Measurements from ENCODE around the gene STOML1. TPM values are rescaled to one million over a fixed set of nuclear protein-coding genes. Genes with fewer than 3 reads are reported as not detected.
A peak's percentile ranks its signal among the peaks of the same experiment; 100 is the strongest.

Gene STOML1, protein sequence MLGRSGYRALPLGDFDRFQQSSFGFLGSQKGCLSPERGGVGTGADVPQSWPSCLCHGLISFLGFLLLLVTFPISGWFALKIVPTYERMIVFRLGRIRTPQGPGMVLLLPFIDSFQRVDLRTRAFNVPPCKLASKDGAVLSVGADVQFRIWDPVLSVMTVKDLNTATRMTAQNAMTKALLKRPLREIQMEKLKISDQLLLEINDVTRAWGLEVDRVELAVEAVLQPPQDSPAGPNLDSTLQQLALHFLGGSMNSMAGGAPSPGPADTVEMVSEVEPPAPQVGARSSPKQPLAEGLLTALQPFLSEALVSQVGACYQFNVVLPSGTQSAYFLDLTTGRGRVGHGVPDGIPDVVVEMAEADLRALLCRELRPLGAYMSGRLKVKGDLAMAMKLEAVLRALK
- total RNA-seq (10.3 and 14.2 TPM in 2 replicates), polyA plus RNA-seq (19.8 and 21.0 TPM in 2 replicates)

DNA sequence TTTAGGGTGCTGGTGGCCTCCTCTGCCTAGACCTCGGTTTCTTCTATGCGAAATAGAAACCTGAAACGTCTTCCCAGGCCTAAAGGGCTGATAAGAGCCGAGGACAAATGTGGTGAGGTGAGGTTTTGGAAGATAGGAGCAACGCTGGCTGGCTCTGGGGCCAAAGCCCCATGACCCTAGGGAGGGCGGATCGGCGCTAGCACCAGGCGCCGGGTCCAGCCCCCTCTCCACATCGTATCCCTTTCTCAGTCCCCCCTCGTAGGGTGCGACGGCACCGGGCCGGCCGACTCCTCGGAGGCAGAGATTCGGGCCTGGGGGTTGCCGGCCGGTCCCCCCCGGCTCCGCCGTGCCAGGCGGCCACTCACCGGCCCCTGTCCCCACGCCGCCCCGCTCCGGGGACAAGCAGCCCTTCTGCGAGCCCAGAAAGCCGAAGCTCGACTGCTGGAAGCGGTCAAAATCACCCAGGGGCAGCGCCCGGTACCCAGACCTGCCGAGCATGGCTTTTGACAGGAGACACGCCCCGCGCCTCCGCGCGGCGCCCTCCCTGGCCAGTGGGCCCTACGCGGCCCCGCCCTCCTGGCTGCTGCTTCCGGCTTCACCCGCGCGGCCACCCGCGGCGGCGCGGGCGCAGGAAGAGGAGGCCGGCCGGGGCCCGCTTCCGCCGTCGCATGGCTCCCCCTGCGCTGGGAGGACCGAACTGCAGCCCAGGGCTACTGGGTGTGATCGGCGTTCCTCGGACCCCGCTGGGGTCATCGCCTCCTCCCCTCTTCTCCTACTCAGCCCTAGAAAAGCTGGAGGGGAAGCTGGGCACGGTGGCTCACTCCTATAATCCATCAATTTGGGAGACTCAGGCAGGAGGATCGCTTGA is at the start of gene STOML1:
STOML1 (minus strand) TSS at position 570 of the 868 bp plus-strand sequence; CDS start at position 498, 72 bp downstream.
- peak within 1 kb of the TSS; percentile 88 for H2AFZ ChIP-seq
- WGBS (ENCODE audit: low lambda C conversion rate, missing lambda C conversion rate): 4% methylated on average over 44 of the region's 72 CpGs
- H3K4me2 ChIP-seq: peak within 1 kb of the TSS; percentile 94
- no peaks in the 10 kb centered on the region for H3K9me2 ChIP-seq (replicated peaks; ENCODE audit: insufficient read depth)
- no peaks in the 10 kb centered on the region for H4K20me1 ChIP-seq (ENCODE audit: insufficient read depth, poor library complexity, severe bottlenecking)
- peaks cover 4% of the 10 kb centered on the region for H3K4me1 ChIP-seq (ENCODE audit: insufficient read depth)
- H3K27me3 ChIP-seq: no peaks in the 10 kb centered on the region
- no peaks in the 10 kb centered on the region for H3K9me3 ChIP-seq (ENCODE audit: low read depth)
- TF ChIP-seq EZH2 (IDR thresholded peaks at IDR 0.05; ENCODE audit: borderline replicate concordance): no peak
- TF ChIP-seq EZH2phosphoT487 (IDR thresholded peaks at IDR 0.05; ENCODE audit: low read depth, severe bottlenecking, unreplicated experiment): no peak
- TF ChIP-seq, protein P1, sequence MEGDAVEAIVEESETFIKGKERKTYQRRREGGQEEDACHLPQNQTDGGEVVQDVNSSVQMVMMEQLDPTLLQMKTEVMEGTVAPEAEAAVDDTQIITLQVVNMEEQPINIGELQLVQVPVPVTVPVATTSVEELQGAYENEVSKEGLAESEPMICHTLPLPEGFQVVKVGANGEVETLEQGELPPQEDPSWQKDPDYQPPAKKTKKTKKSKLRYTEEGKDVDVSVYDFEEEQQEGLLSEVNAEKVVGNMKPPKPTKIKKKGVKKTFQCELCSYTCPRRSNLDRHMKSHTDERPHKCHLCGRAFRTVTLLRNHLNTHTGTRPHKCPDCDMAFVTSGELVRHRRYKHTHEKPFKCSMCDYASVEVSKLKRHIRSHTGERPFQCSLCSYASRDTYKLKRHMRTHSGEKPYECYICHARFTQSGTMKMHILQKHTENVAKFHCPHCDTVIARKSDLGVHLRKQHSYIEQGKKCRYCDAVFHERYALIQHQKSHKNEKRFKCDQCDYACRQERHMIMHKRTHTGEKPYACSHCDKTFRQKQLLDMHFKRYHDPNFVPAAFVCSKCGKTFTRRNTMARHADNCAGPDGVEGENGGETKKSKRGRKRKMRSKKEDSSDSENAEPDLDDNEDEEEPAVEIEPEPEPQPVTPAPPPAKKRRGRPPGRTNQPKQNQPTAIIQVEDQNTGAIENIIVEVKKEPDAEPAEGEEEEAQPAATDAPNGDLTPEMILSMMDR (IDR thresholded peaks at IDR 0.05; ENCODE audit: poor library complexity): peak; percentile 91
- H3K4me3 ChIP-seq: peak within 1 kb of the TSS; percentile 95
- peak within 1 kb of the TSS; percentile 72 for H3K27ac ChIP-seq
- peaks cover 23% of the 10 kb centered on the region for H3K79me2 ChIP-seq
- no peaks in the 10 kb centered on the region for H3K36me3 ChIP-seq (replicated peaks; ENCODE audit: insufficient read depth, low read depth)
- peak; percentile 97 for DNase-seq (ENCODE audit: low spot score)

DNA sequence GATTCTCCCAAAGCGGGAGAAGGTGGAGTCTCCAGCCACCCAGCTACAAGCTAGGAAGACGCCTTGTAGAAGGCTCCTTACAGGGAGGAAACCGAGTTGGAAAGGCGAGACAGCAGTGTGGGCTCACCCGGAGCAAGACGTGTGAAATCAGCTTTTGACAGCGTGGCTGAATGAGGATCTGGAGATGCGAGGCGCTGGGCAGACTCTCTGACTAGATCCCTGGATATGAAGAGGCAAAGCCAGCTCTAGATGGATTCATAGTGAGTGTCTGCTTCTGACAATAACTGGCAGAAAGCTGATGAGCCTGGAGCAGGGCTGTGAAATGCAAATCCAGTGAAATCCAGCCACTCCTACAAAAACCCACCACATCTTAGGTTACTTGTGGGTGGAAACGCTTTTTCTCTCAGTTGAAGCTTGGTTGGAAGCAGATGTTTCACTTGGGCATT is 49.2 kb upstream of the STOML1 start:
- Histone ChIP-seq H3K4me2 (no peak overlapping the region), H3K27me3 (no peaks in the 10 kb centered on the region), H3K9me3 (ENCODE audit: low read depth) (no peaks in the 10 kb centered on the region), H2AFZ (no peak overlapping the region), H3K27ac (peak overlapping the region; percentile 82), H3K4me3 (no peak overlapping the region), H3K36me3 (replicated peaks; ENCODE audit: insufficient read depth, low read depth) (no peaks in the 10 kb centered on the region), H3K4me1 (ENCODE audit: insufficient read depth) (no peaks in the 10 kb centered on the region), H3K79me2 (no peaks in the 10 kb centered on the region), H4K20me1 (ENCODE audit: insufficient read depth, poor library complexity, severe bottlenecking) (no peaks in the 10 kb centered on the region), H3K9me2 (replicated peaks; ENCODE audit: insufficient read depth) (no peaks in the 10 kb centered on the region)
- WGBS (ENCODE audit: low lambda C conversion rate, missing lambda C conversion rate): 81% methylated on average over 10 of the region's 10 CpGs
- TF ChIP-seq, protein P1 (IDR thresholded peaks at IDR 0.05; ENCODE audit: poor library complexity): no peak
- TF ChIP-seq EZH2phosphoT487 (IDR thresholded peaks at IDR 0.05; ENCODE audit: low read depth, severe bottlenecking, unreplicated experiment) (no peak), EZH2 (IDR thresholded peaks at IDR 0.05; ENCODE audit: borderline replicate concordance) (no peak)
- DNase-seq (ENCODE audit: low spot score): no peak

DNA sequence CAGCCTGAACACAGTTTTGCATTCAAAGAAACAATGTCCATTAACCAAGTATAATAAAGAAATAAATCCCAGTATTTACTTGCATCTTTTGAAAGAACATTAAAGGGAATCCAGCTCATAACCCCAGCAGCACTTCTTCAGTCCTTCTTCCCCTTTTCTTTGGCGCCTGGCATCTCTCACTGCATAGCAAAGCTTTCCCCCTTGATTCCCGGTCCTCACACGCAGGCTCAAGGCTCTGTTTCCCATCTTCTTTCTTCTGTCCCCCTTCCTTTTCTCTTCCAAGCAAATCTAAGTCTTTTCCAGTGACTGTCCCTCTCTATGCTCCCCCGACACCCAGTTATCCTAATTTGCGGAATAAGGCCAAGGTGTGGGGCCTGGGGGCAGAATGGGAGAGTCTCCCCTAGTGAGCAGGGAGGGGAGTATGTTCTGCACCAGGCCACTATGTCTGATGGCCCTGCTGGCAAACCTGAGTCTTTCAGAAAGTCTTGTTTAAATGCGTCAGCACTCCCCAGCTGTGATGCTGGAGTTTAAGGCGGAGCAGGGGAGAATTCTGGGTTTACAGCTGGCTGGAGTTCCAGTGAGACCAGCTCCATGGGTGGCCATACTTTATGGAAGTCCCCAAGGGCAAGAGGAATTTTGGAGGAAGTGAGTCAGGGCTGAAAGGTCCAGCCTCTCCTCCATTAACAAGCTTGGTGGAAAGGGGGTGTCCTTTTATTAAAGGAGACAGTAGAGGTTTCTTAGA is 48.2 kb upstream of the STOML1 start:
- no peaks in the 10 kb centered on the region for H3K9me3 ChIP-seq (ENCODE audit: low read depth)

More for the DNA sequence above, 48.2 kb upstream of the STOML1 start:
- WGBS (ENCODE audit: low lambda C conversion rate, missing lambda C conversion rate): 83% methylated on average over 7 of the region's 7 CpGs
- peak overlapping the region; percentile 82 for H3K27ac ChIP-seq
- no peaks in the 10 kb centered on the region for H3K27me3 ChIP-seq
- H3K4me2 ChIP-seq: no peak overlapping the region
- H3K36me3 ChIP-seq (replicated peaks; ENCODE audit: insufficient read depth, low read depth): no peaks in the 10 kb centered on the region
- H3K79me2 ChIP-seq: no peaks in the 10 kb centered on the region
- H4K20me1 ChIP-seq (ENCODE audit: insufficient read depth, poor library complexity, severe bottlenecking): no peaks in the 10 kb centered on the region
- H3K4me1 ChIP-seq (ENCODE audit: insufficient read depth): no peaks in the 10 kb centered on the region
- H3K4me3 ChIP-seq: no peak overlapping the region
- TF ChIP-seq EZH2 (IDR thresholded peaks at IDR 0.05; ENCODE audit: borderline replicate concordance) (no peak), EZH2phosphoT487 (IDR thresholded peaks at IDR 0.05; ENCODE audit: low read depth, severe bottlenecking, unreplicated experiment) (no peak)
- TF ChIP-seq, protein P1 (IDR thresholded peaks at IDR 0.05; ENCODE audit: poor library complexity): no peak
- H3K9me2 ChIP-seq (replicated peaks; ENCODE audit: insufficient read depth): no peaks in the 10 kb centered on the region
- H2AFZ ChIP-seq: no peak overlapping the region
- peak; percentile 49 for DNase-seq (ENCODE audit: low spot score)
